Testis (tissue), 2 donors: ENCODE results near the gene SLX4IP.

Experiments
- CTCF ChIP-seq, 3 experiments: fragments of 450-650 bp in 2 of 3; fragments of 200-600 bp in 1 of 3; sonication (generic) in 1 of 3; IDR thresholded peaks; one replicate each; pipeline ENCODE4 v1.5.1; 2016 to 2019; ENCODE audit warnings: antibody characterized with exemption in 3 of 3, mild to moderate bottlenecking in 2 of 3, moderate library complexity in 1 of 3
- POLR2A ChIP-seq: fragments of 450-650 bp; IDR thresholded peaks from one replicate; pipeline ENCODE4 v1.6.1; 2017; ENCODE audit warnings: antibody characterized with exemption, mild to moderate bottlenecking, moderate library complexity

DNA sequence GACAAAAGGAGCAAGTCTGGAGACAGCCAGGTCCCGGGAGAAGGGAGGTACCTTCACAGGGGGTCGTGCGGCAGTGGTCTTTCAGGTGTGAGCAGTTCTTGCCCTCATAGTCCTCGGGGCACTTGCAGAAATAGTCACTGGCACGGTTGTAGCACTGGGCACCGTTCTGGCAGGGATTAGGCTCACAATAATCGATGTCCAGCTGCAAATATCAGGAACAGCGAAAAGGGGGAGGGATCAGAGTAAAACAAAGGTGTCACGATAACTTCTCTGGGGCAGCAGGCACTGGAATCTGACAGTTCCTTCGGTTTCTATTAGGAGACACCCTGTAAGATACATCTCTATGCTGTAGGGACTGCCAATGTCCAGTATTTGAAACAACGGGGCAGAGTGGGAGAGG is 212.8 kb downstream of the SLX4IP start:
- no peak for TF ChIP-seq CTCF (IDR thresholded peaks at IDR 0.05)
- TF ChIP-seq POLR2A = no peak
